Measurements from ENCODE around the gene ZNF784. TPM values are rescaled to one million over a fixed set of nuclear protein-coding genes. Genes with fewer than 3 reads are reported as not detected.

ZNF784 gene
- total RNA-seq, 1 donor: 6.3 TPM

DNA sequence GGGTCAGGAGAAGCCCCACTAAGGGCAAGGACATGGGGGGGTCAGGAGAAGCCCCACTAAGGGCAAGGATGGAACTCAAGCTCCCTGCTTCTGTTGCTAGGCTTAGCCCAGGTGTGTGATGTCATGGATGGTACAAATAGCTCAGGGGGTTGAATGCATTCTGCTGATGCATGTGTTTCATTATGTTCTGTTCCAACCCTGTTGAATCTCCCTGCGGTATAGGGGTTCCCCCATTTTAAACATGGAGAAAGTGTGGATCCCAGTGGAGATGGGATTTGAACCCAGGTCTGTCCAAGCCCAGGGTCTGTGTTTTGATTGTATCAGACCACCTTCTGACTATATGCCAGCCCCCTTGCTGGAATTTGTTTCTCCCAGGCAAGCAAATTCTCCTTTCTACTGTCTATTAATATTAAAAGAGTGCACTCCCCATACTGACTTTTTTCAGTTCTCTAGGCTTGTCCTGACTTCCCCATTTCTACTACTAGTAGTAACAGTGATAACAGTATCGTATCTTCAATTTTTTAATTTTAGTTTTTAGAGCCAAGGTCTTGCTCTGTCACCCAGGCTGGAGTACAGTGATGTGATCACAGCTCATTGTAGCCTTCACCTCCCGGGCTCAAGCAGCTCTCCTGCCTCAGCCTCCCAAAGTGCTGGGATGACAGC lies 12.3 kb downstream of the ZNF784 start:
- Histone ChIP-seq H3K4me1 (ENCODE audit: insufficient read depth, low read length) (peaks cover 37% of the 10 kb centered on the region), H3K4me3 (ENCODE audit: low read length) (no peak overlapping the region), H3K27me3 (ENCODE audit: insufficient read depth, low read length) (no peaks in the 10 kb centered on the region), H3K9me3 (ENCODE audit: low read depth, low read length) (no peaks in the 10 kb centered on the region)

DNA sequence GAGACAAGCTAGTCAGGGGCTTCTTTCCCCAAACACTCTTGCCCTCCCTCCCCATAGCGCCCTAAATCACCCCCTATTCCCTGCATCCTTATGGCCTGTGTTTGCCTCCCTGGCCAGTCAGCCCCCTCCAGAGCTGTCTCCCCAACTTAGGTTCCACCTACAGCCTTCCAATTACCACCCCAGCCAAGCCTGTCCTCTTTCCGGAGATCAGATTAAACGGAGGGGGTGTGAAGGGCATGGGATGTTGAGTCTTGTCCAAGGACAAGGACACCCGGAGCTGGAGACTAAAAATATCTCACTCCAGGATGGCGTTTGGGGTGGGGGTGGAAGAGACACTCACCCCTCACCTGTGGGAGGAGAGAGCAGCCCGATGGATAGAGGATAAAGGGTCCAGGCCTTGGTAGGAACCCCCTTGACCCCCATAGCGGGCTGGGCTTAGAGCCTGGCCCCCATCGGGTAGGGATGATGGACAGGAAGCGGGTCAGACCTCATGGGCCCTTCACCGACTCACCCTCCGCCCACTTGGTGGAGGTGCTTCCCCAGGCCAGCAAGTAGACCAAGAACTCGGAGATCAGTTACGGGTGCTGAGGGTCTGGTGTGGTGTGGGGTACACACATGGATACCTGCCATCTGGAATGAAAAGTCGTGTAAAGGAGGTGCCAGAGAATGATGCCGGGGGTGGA lies 12.9 kb downstream of the ZNF784 start:
- H3K27me3 ChIP-seq (ENCODE audit: insufficient read depth, low read length): no peaks in the 10 kb centered on the region
- peaks cover 43% of the 10 kb centered on the region for H3K4me1 ChIP-seq (ENCODE audit: insufficient read depth, low read length)
- no peak overlapping the region for H3K4me3 ChIP-seq (ENCODE audit: low read length)
- no peaks in the 10 kb centered on the region for H3K9me3 ChIP-seq (ENCODE audit: low read depth, low read length)

DNA sequence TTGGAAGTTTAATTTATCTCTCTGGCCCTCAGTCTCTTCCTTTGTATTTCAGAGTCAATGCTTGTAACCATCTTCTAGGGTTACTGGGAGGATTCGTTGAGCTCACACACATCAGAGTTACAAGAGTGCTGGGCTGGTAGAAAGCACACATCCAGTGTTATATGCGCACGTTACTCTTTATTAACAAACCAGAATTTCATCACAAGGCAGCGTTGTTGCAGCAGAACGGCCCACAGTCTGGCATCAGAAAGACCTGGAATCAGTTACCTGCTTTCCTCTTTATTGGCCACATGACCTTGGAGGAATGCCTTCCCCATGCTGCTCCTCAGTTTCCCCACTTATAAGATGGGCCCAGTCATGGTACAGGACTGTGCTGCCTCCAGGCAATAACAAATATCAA lies 15.0 kb downstream of the ZNF784 start:
- no peaks in the 10 kb centered on the region for H3K27me3 ChIP-seq (ENCODE audit: insufficient read depth, low read length)
- H3K4me1 ChIP-seq (ENCODE audit: insufficient read depth, low read length): peaks cover 57% of the 10 kb centered on the region
- no peaks in the 10 kb centered on the region for H3K9me3 ChIP-seq (ENCODE audit: low read depth, low read length)
- no peak overlapping the region for H3K4me3 ChIP-seq (ENCODE audit: low read length)

DNA sequence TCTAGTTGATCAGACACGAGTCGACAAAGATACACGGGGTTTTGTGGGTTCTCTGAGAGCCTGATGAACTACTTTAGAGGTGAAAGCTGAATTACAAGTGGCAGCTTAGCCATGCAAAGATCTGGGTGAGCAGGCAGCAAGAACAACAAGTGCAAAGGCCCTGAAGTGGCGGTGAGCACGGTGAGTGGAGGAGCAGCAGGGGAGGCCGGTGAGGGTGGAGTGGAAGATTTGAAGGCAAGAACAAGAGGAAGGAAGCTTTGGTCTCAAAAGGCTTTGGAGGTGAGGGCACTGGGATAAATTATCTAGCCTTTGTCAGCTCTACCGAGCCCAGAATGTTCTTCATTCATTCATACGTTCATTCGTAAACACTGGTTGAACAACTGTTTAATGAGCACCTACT lies 17.5 kb downstream of the ZNF784 start:
- H3K4me3 ChIP-seq (ENCODE audit: low read length): no peak overlapping the region
- no peaks in the 10 kb centered on the region for H3K9me3 ChIP-seq (ENCODE audit: low read depth, low read length)
- peaks cover 50% of the 10 kb centered on the region for H3K4me1 ChIP-seq (ENCODE audit: insufficient read depth, low read length)
- H3K27me3 ChIP-seq (ENCODE audit: insufficient read depth, low read length): no peaks in the 10 kb centered on the region

DNA sequence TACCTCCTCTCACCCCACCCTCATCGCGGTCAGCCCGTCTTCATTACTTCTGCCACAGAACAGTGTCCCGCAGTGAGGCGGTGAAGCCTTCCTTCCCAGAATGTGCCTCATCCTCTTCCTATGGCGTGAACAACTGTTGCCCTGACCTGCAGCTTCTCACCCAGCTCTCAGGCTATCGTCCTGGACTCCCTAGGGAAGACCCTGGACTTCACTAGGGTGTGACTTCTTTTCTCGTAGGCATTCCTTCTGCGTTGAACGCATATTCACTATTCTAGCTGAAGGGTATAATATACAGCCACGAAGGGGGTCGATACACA lies 17.9 kb downstream of the ZNF784 start:
- Histone ChIP-seq H3K4me1 (ENCODE audit: insufficient read depth, low read length) (peaks cover 49% of the 10 kb centered on the region), H3K27me3 (ENCODE audit: insufficient read depth, low read length) (no peaks in the 10 kb centered on the region), H3K4me3 (ENCODE audit: low read length) (peak overlapping the region; percentile 76), H3K9me3 (ENCODE audit: low read depth, low read length) (no peaks in the 10 kb centered on the region)

DNA sequence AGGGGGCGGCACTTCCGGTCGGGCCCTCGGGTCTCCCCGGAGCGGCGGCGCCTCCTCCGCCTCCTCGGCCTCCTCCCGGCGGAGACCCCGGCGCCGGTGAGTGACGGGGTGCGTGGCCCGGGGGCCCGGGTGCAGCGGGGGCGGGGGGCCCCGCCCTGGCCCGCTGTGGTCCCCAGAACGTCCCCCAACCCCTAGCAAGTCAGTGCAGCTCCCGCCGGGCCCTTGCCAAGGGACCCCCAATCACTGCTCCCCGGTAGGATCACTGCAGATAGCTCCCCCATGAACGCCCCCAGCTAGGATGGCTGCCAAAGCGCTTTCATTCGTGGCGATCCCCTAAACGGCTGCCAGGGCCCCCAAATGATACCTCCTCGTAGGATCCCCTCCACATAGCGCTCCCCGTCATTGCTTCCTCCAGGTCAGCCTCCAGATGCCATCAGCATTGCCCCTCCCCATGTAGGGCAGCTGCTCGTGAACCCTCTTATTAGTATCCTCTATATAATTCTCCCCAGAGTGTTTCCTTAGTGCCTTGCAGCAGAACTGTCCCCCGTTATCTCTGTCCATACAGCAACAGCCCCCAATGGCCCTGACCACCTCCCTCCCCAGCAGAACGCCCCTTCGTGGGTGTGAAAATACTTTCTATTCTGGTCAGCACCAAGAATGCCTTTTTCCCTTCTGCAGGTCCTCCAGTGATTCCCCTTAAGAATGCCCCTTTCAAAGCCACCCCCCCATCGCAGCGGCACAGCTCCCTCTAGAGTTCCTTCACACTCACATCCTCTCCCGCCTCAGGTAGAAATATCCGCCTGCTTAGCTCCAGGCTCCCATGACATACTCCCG lies 18.5 kb downstream of the ZNF784 start, which contains the start of gene ZNF865:
ZNF865 (plus strand) TSS at position 11 of the 834 bp plus-strand sequence. CDS start 7,972 bp downstream, outside the sequence.
- peak within 1 kb of the TSS; percentile 76 for H3K4me3 ChIP-seq (ENCODE audit: low read length)
- H3K9me3 ChIP-seq (ENCODE audit: low read depth, low read length): no peaks in the 10 kb centered on the region
- peaks cover 52% of the 10 kb centered on the region for H3K4me1 ChIP-seq (ENCODE audit: insufficient read depth, low read length)
- H3K27me3 ChIP-seq (ENCODE audit: insufficient read depth, low read length): no peaks in the 10 kb centered on the region

DNA sequence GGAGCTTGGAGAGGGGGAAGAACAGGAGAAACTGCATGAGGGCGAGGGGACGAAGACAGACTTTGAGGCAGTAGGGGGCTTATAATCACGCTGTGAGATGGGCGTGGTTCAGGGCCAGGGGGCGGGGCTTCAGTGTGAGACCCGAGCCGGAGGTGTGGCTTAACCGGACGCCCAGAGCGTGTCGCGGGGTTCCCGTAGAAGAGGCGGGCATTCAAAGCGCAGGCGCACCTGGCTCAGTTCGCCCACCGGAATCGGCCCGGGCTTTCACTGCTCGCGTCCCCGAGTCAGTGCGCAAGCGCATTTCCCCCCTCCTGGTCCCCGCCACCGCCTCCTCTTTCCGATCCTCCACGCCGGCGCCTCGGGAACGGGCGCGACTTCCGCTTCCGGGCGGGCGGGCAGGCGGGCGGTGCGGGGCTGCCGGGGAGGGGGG lies 19.1 kb downstream of the ZNF784 start:
- H3K4me3 ChIP-seq (ENCODE audit: low read length): peak overlapping the region; percentile 76
- no peaks in the 10 kb centered on the region for H3K27me3 ChIP-seq (ENCODE audit: insufficient read depth, low read length)
- H3K4me1 ChIP-seq (ENCODE audit: insufficient read depth, low read length): peaks cover 55% of the 10 kb centered on the region
- no peaks in the 10 kb centered on the region for H3K9me3 ChIP-seq (ENCODE audit: low read depth, low read length)

DNA sequence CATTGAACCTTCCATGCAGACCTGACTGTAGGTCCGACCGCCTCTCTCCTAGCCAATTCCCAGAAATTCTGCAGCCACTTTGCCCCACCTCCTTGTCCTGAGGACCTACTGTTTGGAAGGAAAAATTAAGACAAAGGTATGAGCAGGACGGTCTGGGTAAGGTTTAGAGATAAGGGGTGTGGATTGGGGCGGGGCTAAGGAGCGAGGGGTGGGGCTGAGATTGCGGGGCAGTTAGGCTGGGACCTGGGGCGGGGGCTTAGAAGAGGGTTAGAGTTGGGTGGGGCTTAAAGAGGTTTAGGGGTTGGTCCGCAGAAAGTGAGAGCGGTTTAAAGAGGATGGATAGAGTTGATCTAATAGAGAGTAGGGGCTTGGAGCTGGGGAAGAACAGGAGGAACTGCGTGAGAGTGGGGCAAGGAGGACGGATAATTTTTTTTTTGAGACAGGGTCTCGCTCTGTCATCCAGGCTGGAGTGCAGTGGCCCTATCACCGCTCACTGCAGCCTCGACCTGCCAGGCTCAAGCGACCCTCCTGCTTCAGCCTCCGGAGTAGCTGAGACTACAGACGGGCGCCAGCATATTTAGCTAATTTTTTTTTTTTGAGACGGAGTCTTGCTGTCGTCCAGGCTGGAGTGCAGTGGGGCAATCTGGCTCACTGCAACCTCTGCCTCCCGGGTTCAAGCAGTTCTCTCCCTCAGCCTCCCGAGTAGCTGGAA lies 20.6 kb downstream of the ZNF784 start:
- no peak overlapping the region for H3K4me3 ChIP-seq (ENCODE audit: low read length)
- H3K4me1 ChIP-seq (ENCODE audit: insufficient read depth, low read length): peaks cover 47% of the 10 kb centered on the region
- no peaks in the 10 kb centered on the region for H3K9me3 ChIP-seq (ENCODE audit: low read depth, low read length)
- no peaks in the 10 kb centered on the region for H3K27me3 ChIP-seq (ENCODE audit: insufficient read depth, low read length)

DNA sequence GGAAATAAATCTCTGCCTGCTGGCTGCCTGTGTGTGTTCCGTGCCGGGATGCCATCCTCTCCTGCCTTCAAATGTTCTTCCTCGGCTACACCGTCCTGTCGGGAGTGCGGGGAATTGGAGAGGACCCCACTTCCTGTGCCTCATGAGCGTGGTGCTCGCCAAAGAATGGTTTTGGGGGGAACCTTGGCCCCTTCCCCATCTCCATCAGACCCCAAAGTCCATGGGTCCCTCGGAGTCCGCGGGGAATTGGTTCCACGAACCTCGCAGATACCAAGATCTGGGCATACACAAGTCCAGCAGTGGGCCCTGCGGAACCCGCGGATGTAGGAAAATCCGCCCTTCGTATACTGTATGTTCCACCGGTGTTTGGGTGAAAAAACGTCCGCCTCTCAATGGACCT lies 21.3 kb downstream of the ZNF784 start:
- H3K27me3 ChIP-seq (ENCODE audit: insufficient read depth, low read length): no peaks in the 10 kb centered on the region
- H3K9me3 ChIP-seq (ENCODE audit: low read depth, low read length): no peaks in the 10 kb centered on the region
- H3K4me3 ChIP-seq (ENCODE audit: low read length): no peak overlapping the region
- H3K4me1 ChIP-seq (ENCODE audit: insufficient read depth, low read length): peaks cover 46% of the 10 kb centered on the region

DNA sequence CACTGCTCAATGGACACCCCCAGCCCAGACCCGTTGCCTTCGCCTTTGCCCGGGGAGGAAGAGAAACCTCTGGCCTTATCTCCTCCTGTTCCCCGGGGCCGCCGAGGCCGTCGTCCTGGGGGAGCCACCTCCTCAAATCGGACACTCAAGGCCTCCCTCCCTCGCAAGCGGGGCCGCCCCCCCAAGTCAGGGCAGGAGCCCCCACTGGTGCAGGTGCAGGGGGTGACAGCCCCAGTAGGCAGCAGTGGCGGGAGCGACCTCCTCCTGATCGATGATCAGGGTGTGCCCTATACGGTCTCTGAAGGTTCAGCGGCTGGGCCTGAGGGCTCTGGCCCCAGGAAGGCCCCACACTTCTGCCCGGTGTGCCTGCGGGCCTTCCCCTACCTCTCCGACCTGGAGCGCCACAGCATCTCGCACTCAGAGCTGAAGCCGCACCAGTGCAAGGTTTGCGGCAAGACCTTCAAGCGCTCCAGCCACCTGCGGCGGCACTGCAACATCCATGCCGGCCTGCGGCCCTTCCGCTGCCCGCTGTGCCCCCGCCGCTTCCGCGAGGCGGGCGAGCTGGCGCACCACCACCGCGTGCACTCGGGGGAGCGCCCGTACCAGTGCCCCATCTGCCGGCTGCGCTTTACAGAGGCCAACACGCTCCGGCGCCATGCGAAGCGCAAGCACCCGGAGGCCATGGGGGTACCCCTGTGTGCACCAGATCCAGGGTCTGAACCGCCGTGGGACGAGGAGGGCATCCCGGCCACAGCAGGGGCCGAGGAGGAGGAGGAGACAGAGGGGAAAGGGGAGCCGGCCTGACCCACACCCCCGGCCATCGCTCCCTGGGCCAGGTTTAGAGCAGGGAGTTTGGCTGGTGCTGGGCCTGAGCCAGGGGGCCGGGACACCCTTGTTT lies 22.0 kb downstream of the ZNF784 start:
- Histone ChIP-seq H3K27me3 (ENCODE audit: insufficient read depth, low read length) (no peaks in the 10 kb centered on the region), H3K4me1 (ENCODE audit: insufficient read depth, low read length) (peaks cover 42% of the 10 kb centered on the region), H3K9me3 (ENCODE audit: low read depth, low read length) (no peaks in the 10 kb centered on the region), H3K4me3 (ENCODE audit: low read length) (no peak overlapping the region)

DNA sequence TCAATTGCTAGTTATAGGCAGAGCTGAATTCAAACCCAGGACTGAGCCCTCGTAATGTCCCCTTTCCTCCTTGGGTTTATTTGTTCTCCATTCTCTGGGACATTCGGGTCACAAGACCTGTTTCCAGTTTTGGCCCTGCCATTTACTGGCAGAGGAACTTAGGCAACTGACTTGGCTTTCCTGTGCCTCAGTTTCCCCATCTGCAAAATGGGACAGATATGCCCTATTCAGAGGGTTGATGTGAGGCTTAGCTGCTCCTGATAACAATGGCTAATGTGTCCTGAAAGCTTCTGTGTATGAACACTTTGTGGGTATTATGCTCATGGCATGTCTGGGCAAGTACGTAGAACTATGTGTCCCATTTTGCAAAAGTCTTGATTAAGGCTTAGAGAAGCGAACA lies 23.3 kb downstream of the ZNF784 start:
- peak overlapping the region; percentile 94 for H3K4me3 ChIP-seq (ENCODE audit: low read length)

DNA sequence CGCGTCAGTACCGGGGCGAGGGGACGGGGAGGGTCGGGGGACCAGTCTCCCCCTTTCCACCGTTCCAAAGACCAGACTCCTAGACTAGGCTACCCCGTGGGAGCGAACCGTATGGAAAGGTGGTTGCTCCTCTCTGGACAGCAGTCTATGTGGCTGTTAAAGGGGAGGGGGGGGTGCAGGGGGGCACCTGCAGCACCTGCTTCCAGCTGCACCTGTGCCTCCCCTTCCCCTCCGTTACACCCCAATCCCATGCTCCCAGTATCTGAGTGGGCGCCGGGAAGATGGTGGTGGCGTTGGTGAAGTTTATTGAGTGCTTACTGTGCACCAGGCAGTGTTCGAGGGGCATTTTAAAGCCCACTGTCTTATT lies 23.7 kb downstream of the ZNF784 start:
- no peaks in the 10 kb centered on the region for H3K27me3 ChIP-seq (ENCODE audit: insufficient read depth, low read length)
- H3K9me3 ChIP-seq (ENCODE audit: low read depth, low read length): no peaks in the 10 kb centered on the region
- H3K4me3 ChIP-seq (ENCODE audit: low read length): peak overlapping the region; percentile 94
- peaks cover 26% of the 10 kb centered on the region for H3K4me1 ChIP-seq (ENCODE audit: insufficient read depth, low read length)

More for the DNA sequence above, 23.3 kb downstream of the ZNF784 start:
- no peaks in the 10 kb centered on the region for H3K9me3 ChIP-seq (ENCODE audit: low read depth, low read length)
- peaks cover 30% of the 10 kb centered on the region for H3K4me1 ChIP-seq (ENCODE audit: insufficient read depth, low read length)
- H3K27me3 ChIP-seq (ENCODE audit: insufficient read depth, low read length): no peaks in the 10 kb centered on the region

DNA sequence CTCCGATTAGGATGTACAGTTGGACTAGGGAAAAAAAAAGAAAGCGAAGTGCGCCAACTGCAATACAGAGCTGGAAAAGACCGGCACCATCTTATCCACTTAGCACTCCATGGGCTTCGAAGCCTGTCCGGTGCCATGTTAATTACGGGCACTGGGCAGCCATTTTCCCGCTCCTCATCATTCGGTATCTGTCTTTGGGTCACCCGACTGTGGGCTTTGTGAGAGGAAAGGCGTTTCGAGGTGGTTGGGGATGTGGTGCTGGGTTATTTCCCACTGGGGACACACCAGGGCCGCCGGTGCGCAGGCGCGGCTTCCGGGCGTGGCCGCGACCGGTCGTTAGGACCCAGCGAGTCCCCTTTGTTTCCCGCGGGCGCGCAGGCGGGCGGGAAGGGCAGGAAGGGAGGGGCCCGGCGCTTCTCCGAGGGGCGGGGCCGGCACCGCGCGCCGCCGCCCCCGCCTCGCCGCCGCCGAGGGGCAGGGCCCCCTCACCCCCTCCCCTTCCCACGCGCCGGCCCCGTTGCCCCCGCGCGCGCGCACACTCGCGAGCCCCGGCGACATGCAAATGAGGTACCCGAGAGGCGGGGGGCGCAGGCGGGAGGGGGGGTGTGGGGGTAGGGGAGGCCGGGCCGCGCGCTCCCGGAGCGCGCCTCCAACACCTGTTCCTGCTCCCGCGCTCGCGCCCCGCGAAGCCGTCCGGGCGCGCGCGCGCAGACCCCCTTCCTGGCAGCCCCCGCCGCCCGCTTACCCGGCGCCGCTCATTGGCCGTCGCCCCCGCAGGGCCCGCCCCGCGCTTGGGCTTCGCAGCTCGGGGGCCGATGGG lies 24.3 kb downstream of the ZNF784 start, which contains the start of gene ZNF524:
ZNF524 (plus strand) TSS at position 447 of the 820 bp plus-strand sequence. CDS start 1,825 bp downstream, outside the sequence.
- no peaks in the 10 kb centered on the region for H3K9me3 ChIP-seq (ENCODE audit: low read depth, low read length)
- peak within 1 kb of the TSS; percentile 94 for H3K4me3 ChIP-seq (ENCODE audit: low read length)
- peaks cover 26% of the 10 kb centered on the region for H3K4me1 ChIP-seq (ENCODE audit: insufficient read depth, low read length)
- H3K27me3 ChIP-seq (ENCODE audit: insufficient read depth, low read length): no peaks in the 10 kb centered on the region

Measured in mononuclear cell (primary cell).